ENCODE results near the gene PDZD7. TPM values are rescaled to one million over a fixed set of nuclear protein-coding genes. Genes with fewer than 3 reads are reported as not detected.

Gene PDZD7
- total RNA-seq, 6 donors from 2014 or later: 0.39 to 2.4 (median 1.7) TPM

- Histone ChIP-seq H3K36me3 (no peaks in the 10 kb centered on the region), H3K4me3 (peak within 1 kb of the TSS; percentile 51 to 78 (median 64)), H3K9me3 (no peaks in the 10 kb centered on the region), H3K4me1 (peaks cover 46 to 68% (median 54%) of the 10 kb centered on the region in 4 donors), H3K27me3 (peaks cover 0 to 13% (median 5%) of the 10 kb centered on the region in 4 donors), H3K27ac (peak within 1 kb of the TSS; percentile 96 to 98 (median 98))
- ATAC-seq (ENCODE audit: low FRiP score in 2 of 2) (peak in 1 of 2 donors; percentile 44), DNase-seq (peak; percentile 32 to 84)
- 35 to 54% methylated on average over 28 to 31 of the region's 31 CpGs for WGBS, 2 donors
- TF ChIP-seq POLR2AphosphoS5 (IDR thresholded peaks at IDR 0.05) (no peak), POLR2A (IDR thresholded peaks at IDR 0.05) (no peak), CTCF (IDR thresholded peaks at IDR 0.05) (no peak), EP300 (IDR thresholded peaks at IDR 0.05) (no peak)
These were observed 30.8 kb upstream of the PDZD7 start, which contains the start of gene KAZALD1 for GRCh38 chr10:101061624-101062231. Gene KAZALD1 (plus strand): TSS chr10:101061989. CDS start chr10:101062593, 604 bp downstream.

- Histone ChIP-seq H3K27ac (peak overlapping the region; percentile 96 to 98 (median 98)), H3K4me3 (peak overlapping the region; percentile 51 to 78 (median 64)), H3K36me3 (no peaks in the 10 kb centered on the region), H3K9me3 (no peaks in the 10 kb centered on the region), H3K27me3 (peaks cover 0 to 10% (median 5%) of the 10 kb centered on the region in 4 donors), H3K4me1 (peaks cover 39 to 61% (median 47%) of the 10 kb centered on the region in 4 donors)
- peak; percentile 94 for ATAC-seq (ENCODE audit: low FRiP score in 2 of 2)
- peak; percentile 13 to 76 for TF ChIP-seq POLR2AphosphoS5 (IDR thresholded peaks at IDR 0.05)
- TF ChIP-seq CTCF (IDR thresholded peaks at IDR 0.05): peak in 3 of 6 experiments; percentile 6 to 32 (median 6)
- TF ChIP-seq POLR2A (IDR thresholded peaks at IDR 0.05): peak in 2 of 4 donors; percentile 80 to 86
- TF ChIP-seq EP300 (IDR thresholded peaks at IDR 0.05): peak in 1 of 4 donors; percentile 21
- 0 to 2% methylated on average over 15 to 48 of the region's 67 CpGs for WGBS, 2 donors
- peak; percentile 97 for DNase-seq
These were observed 30.2 kb upstream of the PDZD7 start for GRCh38 chr10:101060951-101061623.

GRCh38 chr10:101060036-101060950, 29.4 kb upstream of the PDZD7 start:
- peaks cover 32 to 53% (median 39%) of the 10 kb centered on the region in 4 donors for H3K4me1 ChIP-seq
- peak overlapping the region; percentile 96 to 98 (median 98) for H3K27ac ChIP-seq
- ATAC-seq (ENCODE audit: low FRiP score in 2 of 2) (peak; percentile 86 to 87), DNase-seq (peak in 1 of 2 donors; percentile 94)
- peak overlapping the region; percentile 51 to 78 (median 64) for H3K4me3 ChIP-seq
- WGBS, 2 donors: 0 to 1% methylated on average over 36 to 37 of the region's 37 CpGs
- TF ChIP-seq CTCF (IDR thresholded peaks at IDR 0.05): peak; percentile 65 to 81 (median 78)
- no peak for TF ChIP-seq EP300 (IDR thresholded peaks at IDR 0.05)
- TF ChIP-seq POLR2AphosphoS5 (IDR thresholded peaks at IDR 0.05): peak in 1 of 2 donors; percentile 55
- TF ChIP-seq POLR2A (IDR thresholded peaks at IDR 0.05): no peak
- no peaks in the 10 kb centered on the region for H3K9me3 ChIP-seq
- H3K36me3 ChIP-seq: no peaks in the 10 kb centered on the region
- H3K27me3 ChIP-seq: peaks cover 0 to 8% (median 5%) of the 10 kb centered on the region in 4 donors

GRCh38 chr10:101056365-101057151, 25.6 kb upstream of the PDZD7 start:
- Histone ChIP-seq H3K4me3 (no peak overlapping the region), H3K36me3 (no peaks in the 10 kb centered on the region), H3K9me3 (no peaks in the 10 kb centered on the region), H3K27ac (no peak overlapping the region), H3K4me1 (peaks cover 8 to 17% (median 13%) of the 10 kb centered on the region in 4 donors), H3K27me3 (no peaks in the 10 kb centered on the region)
- TF ChIP-seq POLR2AphosphoS5 (IDR thresholded peaks at IDR 0.05): no peak
- TF ChIP-seq EP300 (IDR thresholded peaks at IDR 0.05): no peak
- TF ChIP-seq CTCF (IDR thresholded peaks at IDR 0.05): no peak
- TF ChIP-seq POLR2A (IDR thresholded peaks at IDR 0.05): no peak
- ATAC-seq (ENCODE audit: low FRiP score in 2 of 2) (no peak), DNase-seq (no peak)
- WGBS, 2 donors: 96% methylated on average over 4 of the region's 4 CpGs
